ENCODE data around the gene RAX.

DNA sequence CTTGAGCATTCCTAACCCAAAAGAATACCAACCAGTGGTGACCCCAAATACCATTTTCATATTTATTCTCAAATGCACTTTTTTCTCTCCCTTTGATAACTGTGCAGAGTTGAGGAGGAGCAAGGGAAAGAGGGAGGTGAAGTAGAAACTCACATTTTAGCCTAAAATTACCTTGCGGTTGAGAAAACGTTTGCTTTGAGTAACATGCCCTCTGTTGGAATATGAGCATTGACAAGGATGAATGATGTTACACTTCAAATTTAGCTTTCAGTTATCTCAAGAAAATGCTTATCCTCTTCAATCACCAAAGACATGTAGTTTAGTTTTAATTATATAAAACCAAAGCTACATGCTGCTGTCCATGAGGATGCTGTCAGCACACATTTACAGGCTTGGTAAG, 50.9 kb downstream of the RAX start:
- no peak for TF ChIP-seq POLR2A (IDR thresholded peaks at IDR 0.05; ENCODE audit: low read depth, low read length)
- TF ChIP-seq, protein P1, sequence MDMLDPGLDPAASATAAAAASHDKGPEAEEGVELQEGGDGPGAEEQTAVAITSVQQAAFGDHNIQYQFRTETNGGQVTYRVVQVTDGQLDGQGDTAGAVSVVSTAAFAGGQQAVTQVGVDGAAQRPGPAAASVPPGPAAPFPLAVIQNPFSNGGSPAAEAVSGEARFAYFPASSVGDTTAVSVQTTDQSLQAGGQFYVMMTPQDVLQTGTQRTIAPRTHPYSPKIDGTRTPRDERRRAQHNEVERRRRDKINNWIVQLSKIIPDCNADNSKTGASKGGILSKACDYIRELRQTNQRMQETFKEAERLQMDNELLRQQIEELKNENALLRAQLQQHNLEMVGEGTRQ (IDR thresholded peaks at IDR 0.05; ENCODE audit: low read depth, low read length): no peak
- TF ChIP-seq, protein P2, sequence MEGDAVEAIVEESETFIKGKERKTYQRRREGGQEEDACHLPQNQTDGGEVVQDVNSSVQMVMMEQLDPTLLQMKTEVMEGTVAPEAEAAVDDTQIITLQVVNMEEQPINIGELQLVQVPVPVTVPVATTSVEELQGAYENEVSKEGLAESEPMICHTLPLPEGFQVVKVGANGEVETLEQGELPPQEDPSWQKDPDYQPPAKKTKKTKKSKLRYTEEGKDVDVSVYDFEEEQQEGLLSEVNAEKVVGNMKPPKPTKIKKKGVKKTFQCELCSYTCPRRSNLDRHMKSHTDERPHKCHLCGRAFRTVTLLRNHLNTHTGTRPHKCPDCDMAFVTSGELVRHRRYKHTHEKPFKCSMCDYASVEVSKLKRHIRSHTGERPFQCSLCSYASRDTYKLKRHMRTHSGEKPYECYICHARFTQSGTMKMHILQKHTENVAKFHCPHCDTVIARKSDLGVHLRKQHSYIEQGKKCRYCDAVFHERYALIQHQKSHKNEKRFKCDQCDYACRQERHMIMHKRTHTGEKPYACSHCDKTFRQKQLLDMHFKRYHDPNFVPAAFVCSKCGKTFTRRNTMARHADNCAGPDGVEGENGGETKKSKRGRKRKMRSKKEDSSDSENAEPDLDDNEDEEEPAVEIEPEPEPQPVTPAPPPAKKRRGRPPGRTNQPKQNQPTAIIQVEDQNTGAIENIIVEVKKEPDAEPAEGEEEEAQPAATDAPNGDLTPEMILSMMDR (conservative IDR thresholded peaks at IDR 0.05; ENCODE audit: low read depth, low read length): no peak
- no peak for TF ChIP-seq MAZ (IDR thresholded peaks at IDR 0.05; ENCODE audit: borderline replicate concordance, low read depth, low read length)
- TF ChIP-seq MXI1 (IDR thresholded peaks at IDR 0.05; ENCODE audit: borderline replicate concordance, low read depth, low read length): no peak
- TF ChIP-seq CEBPB (IDR thresholded peaks at IDR 0.05; ENCODE audit: low read depth, low read length): no peak
- TF ChIP-seq FOS (IDR thresholded peaks at IDR 0.05; ENCODE audit: low read depth, low read length): no peak
- no peak for TF ChIP-seq RAD21 (IDR thresholded peaks at IDR 0.05; ENCODE audit: low read length)
- TF ChIP-seq SMC3 (IDR thresholded peaks at IDR 0.05; ENCODE audit: low read depth, low read length): no peak
- no peak for TF ChIP-seq RCOR1 (IDR thresholded peaks at IDR 0.05; ENCODE audit: insufficient replicate concordance, low read length)
- no peak for TF ChIP-seq NFE2L2 (IDR thresholded peaks at IDR 0.05; ENCODE audit: low read depth, low read length)
- no peak for TF ChIP-seq MAFK (IDR thresholded peaks at IDR 0.05; ENCODE audit: low read depth, low read length)
- TF ChIP-seq, protein P3, sequence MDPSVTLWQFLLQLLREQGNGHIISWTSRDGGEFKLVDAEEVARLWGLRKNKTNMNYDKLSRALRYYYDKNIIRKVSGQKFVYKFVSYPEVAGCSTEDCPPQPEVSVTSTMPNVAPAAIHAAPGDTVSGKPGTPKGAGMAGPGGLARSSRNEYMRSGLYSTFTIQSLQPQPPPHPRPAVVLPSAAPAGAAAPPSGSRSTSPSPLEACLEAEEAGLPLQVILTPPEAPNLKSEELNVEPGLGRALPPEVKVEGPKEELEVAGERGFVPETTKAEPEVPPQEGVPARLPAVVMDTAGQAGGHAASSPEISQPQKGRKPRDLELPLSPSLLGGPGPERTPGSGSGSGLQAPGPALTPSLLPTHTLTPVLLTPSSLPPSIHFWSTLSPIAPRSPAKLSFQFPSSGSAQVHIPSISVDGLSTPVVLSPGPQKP (IDR thresholded peaks at IDR 0.05; ENCODE audit: borderline replicate concordance, low read depth, low read length): no peak
- TF ChIP-seq BHLHE40 (IDR thresholded peaks at IDR 0.05; ENCODE audit: low read depth, low read length): no peak

Data from IMR-90 (cell line).